Spleen (tissue), 11 donors: Measurements from ENCODE around the gene CCDC91. TPM values are rescaled to one million over a fixed set of nuclear protein-coding genes. Genes with fewer than 3 reads are reported as not detected.

Experiments used
- DNase-seq: peaks from one replicate; pipeline ENCODE4 v3.0.0-alpha.2; 2020
- H3K27ac ChIP-seq, 8 donors: fragments of 200-600 bp; sonication (generic) in 7 of 8; 1 replicate in 4 of 8; 2 replicates in 4 of 8; pipeline versions ENCODE4 v1.5.0 to v1.8.0; 2016 to 2021; ENCODE audit warnings: inconsistent platforms in 4 of 8, mild to moderate bottlenecking in 4 of 8, moderate library complexity in 1 of 8
- H3K27me3 ChIP-seq, 7 donors: fragments of 200-600 bp; sonication (generic) in 6 of 7; replicated peaks in 1 of 7; 1 replicate in 4 of 7; 2 replicates in 3 of 7; pipeline versions ENCODE4 v1.5.0 to v1.8.0; 2016 to 2021; ENCODE audit warnings: inconsistent platforms in 3 of 7, mild to moderate bottlenecking in 1 of 7
- H3K36me3 ChIP-seq, 6 donors: fragments of 200-600 bp; sonication (generic) in 5 of 6; 1 replicate in 4 of 6; 2 replicates in 2 of 6; pipeline versions ENCODE4 v1.5.0 to v1.8.0; 2016 to 2021; ENCODE audit warnings: inconsistent platforms in 2 of 6
- H3K4me1 ChIP-seq, 6 donors: fragments of 200-600 bp; sonication (generic) in 5 of 6; 1 replicate in 3 of 6; 2 replicates in 3 of 6; pipeline versions ENCODE4 v1.5.0 to v1.8.0; 2016 to 2021; ENCODE audit warnings: inconsistent platforms in 3 of 6
- H3K4me3 ChIP-seq, 8 donors: fragments of 200-600 bp; sonication (generic) in 7 of 8; 1 replicate in 4 of 8; 2 replicates in 4 of 8; pipeline versions ENCODE4 v1.5.0 to v1.8.0; 2016 to 2021; ENCODE audit warnings: inconsistent platforms in 4 of 8, mild to moderate bottlenecking in 4 of 8, moderate library complexity in 2 of 8
- H3K9me3 ChIP-seq, 8 donors: fragments of 200-600 bp; sonication (generic) in 7 of 8; 1 replicate in 4 of 8; 2 replicates in 4 of 8; pipeline versions ENCODE4 v1.5.0 to v1.8.0; 2016 to 2021; ENCODE audit warnings: inconsistent platforms in 4 of 8
- POLR2A ChIP-seq, 3 donors: fragments of 450-650 bp; IDR thresholded peaks; one replicate each; pipeline ENCODE4 v1.5.1; 2017; ENCODE audit warnings: antibody characterized with exemption in 3 of 3, mild to moderate bottlenecking in 1 of 3
- POLR2AphosphoS5 ChIP-seq, 3 donors: sonication (generic); formaldehyde crosslinking; IDR thresholded peaks; one replicate each; pipeline ENCODE4 v1.5.1; 2017; ENCODE audit warnings: antibody characterized with exemption in 3 of 3
- WGBS, 5 donors: extraction: QIAGEN DNeasy Blood & Tissue Kit in 3 of 5; methylation state at CpG; one replicate each; pipeline versions ENCODE4 v1.1.5 to v1.1.7; 2013 to 2018; 5-methylcytosine and 5-hydroxymethylcytosine counted together
- intact Hi-C: fragments of 100-400 bp; cut with DNase I; formaldehyde crosslinking; loops from one replicate; pipeline ENCODE4 v1.15.0; 2023; ENCODE audit warnings: low total_unique reads
- polyA plus RNA-seq, 3 donors: library from polyadenylated mRNA; stranded (reverse); fragments of 200-250 nt; gene quantifications; one replicate each; pipeline ENCODE4 v1.2.1, GENCODE V29; 2013
- total RNA-seq, 7 donors: library from RNA; depleted of rRNA in 3 of 7; stranded (reverse); fragments of >200 nt in 3 of 7; fragmentation: NEBNext Ultra II Directional in 4 of 7; extraction: Animal tissue kit (Norgen Biotek cat#: 25700) in 4 of 7; gene quantifications; one replicate each; pipeline versions ENCODE4 v1.1.0 to v1.2.1, GENCODE V29; 2016 to 2021
- TF ChIP-seq, protein P1 (sequence below), 11 experiments: fragments of 200-600 bp in 7 of 11; fragments of 450-650 bp in 4 of 11; sonication (generic) in 4 of 11; IDR thresholded peaks in 8 of 11; conservative IDR thresholded peaks in 3 of 11; 1 replicate in 7 of 11; 2 replicates in 4 of 11; pipeline versions ENCODE4 v1.4.0 to v1.8.0; 2016 to 2021; ENCODE audit warnings: antibody characterized with exemption in 11 of 11, inconsistent platforms in 4 of 11, mild to moderate bottlenecking in 1 of 11
- donor health status: healthy with polysubstance abuse.
- donor health status: DM: no; HTN: no; CAD: no; lungs with moderate emphysema.
- donor health status: DM: no; HTN: no; CAD: no.
- donor health status: Bipolar disorder and iron deficiency.
- donor health status: healthy.
- donor health status: DM: no; HTN: no; CAD: no.
- donor health status: DM: yes; HTN: yes; CAD: no.

Gene CCDC91
- total and polyA plus RNA-seq, 10 donors = 12.8 to 65.9 (median 43.4) TPM

GRCh38 chr12:28497889-28498411, 307.7 kb downstream of the CCDC91 start:
- H3K4me3 ChIP-seq = no peak overlapping the region
- no peaks in the 10 kb centered on the region for H3K4me1 ChIP-seq
- H3K36me3 ChIP-seq = peaks cover 0 to 43% (median 0%) of the 10 kb centered on the region in 6 donors
- H3K9me3 ChIP-seq = peaks cover 0 to 7% (median 0%) of the 10 kb centered on the region in 8 donors
- no peak overlapping the region for H3K27ac ChIP-seq
- DNase-seq = no peak
- intact Hi-C loops = no loop called here
- H3K27me3 ChIP-seq = no peaks in the 10 kb centered on the region
- TF ChIP-seq POLR2A (IDR thresholded peaks at IDR 0.05) = no peak
- TF ChIP-seq, protein P1, sequence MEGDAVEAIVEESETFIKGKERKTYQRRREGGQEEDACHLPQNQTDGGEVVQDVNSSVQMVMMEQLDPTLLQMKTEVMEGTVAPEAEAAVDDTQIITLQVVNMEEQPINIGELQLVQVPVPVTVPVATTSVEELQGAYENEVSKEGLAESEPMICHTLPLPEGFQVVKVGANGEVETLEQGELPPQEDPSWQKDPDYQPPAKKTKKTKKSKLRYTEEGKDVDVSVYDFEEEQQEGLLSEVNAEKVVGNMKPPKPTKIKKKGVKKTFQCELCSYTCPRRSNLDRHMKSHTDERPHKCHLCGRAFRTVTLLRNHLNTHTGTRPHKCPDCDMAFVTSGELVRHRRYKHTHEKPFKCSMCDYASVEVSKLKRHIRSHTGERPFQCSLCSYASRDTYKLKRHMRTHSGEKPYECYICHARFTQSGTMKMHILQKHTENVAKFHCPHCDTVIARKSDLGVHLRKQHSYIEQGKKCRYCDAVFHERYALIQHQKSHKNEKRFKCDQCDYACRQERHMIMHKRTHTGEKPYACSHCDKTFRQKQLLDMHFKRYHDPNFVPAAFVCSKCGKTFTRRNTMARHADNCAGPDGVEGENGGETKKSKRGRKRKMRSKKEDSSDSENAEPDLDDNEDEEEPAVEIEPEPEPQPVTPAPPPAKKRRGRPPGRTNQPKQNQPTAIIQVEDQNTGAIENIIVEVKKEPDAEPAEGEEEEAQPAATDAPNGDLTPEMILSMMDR (IDR thresholded peaks at IDR 0.05 in 8 of 11, conservative IDR thresholded peaks at IDR 0.05 in 3 of 11) = no peak
- no peak for TF ChIP-seq POLR2AphosphoS5 (IDR thresholded peaks at IDR 0.05)

DNA sequence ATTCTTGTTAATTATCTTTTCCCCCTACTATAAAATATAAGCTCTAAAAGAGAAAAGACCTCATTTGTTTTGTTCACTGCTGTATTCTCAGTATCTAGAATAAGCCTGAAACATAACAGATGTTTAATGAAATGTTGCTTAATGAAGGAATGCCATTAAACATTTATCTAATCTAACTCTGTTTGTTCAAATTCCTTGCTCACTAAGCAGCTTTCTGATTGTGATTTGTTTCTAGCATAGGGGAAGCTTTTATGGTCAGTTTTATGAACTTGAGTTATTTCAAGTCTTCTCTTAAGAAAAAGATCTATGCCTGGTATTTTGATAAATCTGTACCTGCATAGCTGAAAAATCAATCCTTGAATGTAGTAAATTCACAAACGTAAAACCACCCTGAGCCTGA, 308.6 kb downstream of the CCDC91 start:
- Histone ChIP-seq H3K27ac (no peak overlapping the region), H3K36me3 (peaks cover 0 to 37% (median 0%) of the 10 kb centered on the region in 6 donors), H3K9me3 (peaks cover 0 to 7% (median 0%) of the 10 kb centered on the region in 8 donors), H3K4me3 (no peak overlapping the region), H3K4me1 (no peaks in the 10 kb centered on the region), H3K27me3 (no peaks in the 10 kb centered on the region)
- TF ChIP-seq, protein P1 (IDR thresholded peaks at IDR 0.05 in 8 of 11, conservative IDR thresholded peaks at IDR 0.05 in 3 of 11) = no peak
- TF ChIP-seq POLR2AphosphoS5 (IDR thresholded peaks at IDR 0.05) = no peak
- no peak for TF ChIP-seq POLR2A (IDR thresholded peaks at IDR 0.05)
- DNase-seq = no peak
- 94 to 100% (median 96%) methylated on average over 1 of the region's 1 CpG for WGBS, 5 donors
- intact Hi-C loops = no loop called here

- Histone ChIP-seq H3K27ac (no peak overlapping the region), H3K4me1 (no peaks in the 10 kb centered on the region), H3K4me3 (no peak overlapping the region), H3K9me3 (peaks cover 0 to 7% (median 0%) of the 10 kb centered on the region in 8 donors), H3K27me3 (no peaks in the 10 kb centered on the region), H3K36me3 (peaks cover 0 to 26% (median 0%) of the 10 kb centered on the region in 6 donors)
- intact Hi-C loops = no loop called here
- no peak for DNase-seq
- WGBS, 5 donors = 87 to 98% (median 94%) methylated on average over 1 of the region's 1 CpG
- TF ChIP-seq, protein P1 (IDR thresholded peaks at IDR 0.05 in 8 of 11, conservative IDR thresholded peaks at IDR 0.05 in 3 of 11) = no peak
- no peak for TF ChIP-seq POLR2AphosphoS5 (IDR thresholded peaks at IDR 0.05)
- TF ChIP-seq POLR2A (IDR thresholded peaks at IDR 0.05) = no peak
Observed at GRCh38 chr12:28500373-28501024, 310.2 kb downstream of the CCDC91 start.

GRCh38 chr12:28506271-28506670, 316.0 kb downstream of the CCDC91 start:
- no peak for DNase-seq
- intact Hi-C loops = no loop called here
- no peaks in the 10 kb centered on the region for H3K9me3 ChIP-seq
- TF ChIP-seq, protein P1 (IDR thresholded peaks at IDR 0.05 in 8 of 11, conservative IDR thresholded peaks at IDR 0.05 in 3 of 11) = no peak
- TF ChIP-seq POLR2A (IDR thresholded peaks at IDR 0.05) (no peak), POLR2AphosphoS5 (IDR thresholded peaks at IDR 0.05) (no peak)
- H3K4me3 ChIP-seq = no peak overlapping the region
- H3K27ac ChIP-seq = no peak overlapping the region
- H3K36me3 ChIP-seq = no peaks in the 10 kb centered on the region
- no peaks in the 10 kb centered on the region for H3K27me3 ChIP-seq
- H3K4me1 ChIP-seq = no peaks in the 10 kb centered on the region
